ENCODE measurements around the gene PATJ.
"Not testable (repeated sequence)": the region's sequence is repeated elsewhere in the genome, so short reads cannot be mapped to it uniquely, and the experiment has no call there.

Gene PATJ

GRCh38 chr1:61743716-61744580 is 1.7 kb downstream of the PATJ start:
- DNase-seq = no peak

GRCh38 chr1:61746813-61747212 is 4.5 kb downstream of the PATJ start:
- DNase-seq = no peak

GRCh38 chr1:61748566-61748965 is 6.3 kb downstream of the PATJ start:
- DNase-seq = no peak

- DNase-seq = no peak
Observed at GRCh38 chr1:61749574-61749973, 7.3 kb downstream of the PATJ start.

GRCh38 chr1:61752921-61753389 is 10.7 kb downstream of the PATJ start:
- no peak for DNase-seq

GRCh38 chr1:61753998-61754508 is 11.8 kb downstream of the PATJ start:
- DNase-seq = no peak

GRCh38 chr1:61754545-61754944 is 12.3 kb downstream of the PATJ start:
- no peak for DNase-seq

- no peak for DNase-seq
Observed at GRCh38 chr1:61756773-61757172, 14.5 kb downstream of the PATJ start.

- DNase-seq = no peak
Observed at GRCh38 chr1:61757950-61758349, 15.7 kb downstream of the PATJ start.

- no peak for DNase-seq
Observed at GRCh38 chr1:61770131-61770530, 27.9 kb downstream of the PATJ start.

GRCh38 chr1:61776091-61776490 is 33.8 kb downstream of the PATJ start:
- DNase-seq = peak; percentile 47

- no peak for DNase-seq
Observed at GRCh38 chr1:61779231-61779630, 37.0 kb downstream of the PATJ start.

GRCh38 chr1:61781151-61781550 is 38.9 kb downstream of the PATJ start:
- no peak for DNase-seq

- no peak for DNase-seq
Observed at GRCh38 chr1:61782771-61783170, 40.5 kb downstream of the PATJ start.

- DNase-seq = no peak
Observed at GRCh38 chr1:61784726-61785125, 42.4 kb downstream of the PATJ start.

GRCh38 chr1:61790837-61791236 is 48.6 kb downstream of the PATJ start:
- DNase-seq = peak; percentile 11

GRCh38 chr1:61797045-61797755 is 54.9 kb downstream of the PATJ start:
- DNase-seq = no peak

- DNase-seq = not testable (repeated sequence)
Observed at GRCh38 chr1:61801047-61801446, 58.8 kb downstream of the PATJ start.

GRCh38 chr1:61807606-61808140 is 65.4 kb downstream of the PATJ start:
- DNase-seq = no peak

GRCh38 chr1:61808321-61808720 is 66.0 kb downstream of the PATJ start:
- no peak for DNase-seq

GRCh38 chr1:61808968-61809367 is 66.7 kb downstream of the PATJ start:
- no peak for DNase-seq

GRCh38 chr1:61812916-61813315 is 70.6 kb downstream of the PATJ start:
- no peak for DNase-seq

- no peak for DNase-seq
Observed at GRCh38 chr1:61816191-61816590, 73.9 kb downstream of the PATJ start.

- DNase-seq = no peak
Observed at GRCh38 chr1:61818992-61819391, 76.7 kb downstream of the PATJ start.
